NCI-H1417 (cell line): ENCODE measurements around the gene LOC128125822.
"Not testable (repeated sequence)": the region's sequence is repeated elsewhere in the genome, so short reads cannot be mapped to it uniquely, and the experiment has no call there.

Experiments used
- DNase-seq, 3 experiments: peaks; one replicate each; lab custom pipeline; 2025; lab: John Stamatoyannopoulos, UW

LOC128125822 gene

GRCh38 chr6:63572044-63572746, at the start of gene LOC128125822, which contains the start of gene PTP4A1:
Gene LOC128125822 (plus strand): TSS chr6:63572480.
Gene PTP4A1 (plus strand): TSS chr6:63572480. CDS start chr6:63576881, 4,401 bp downstream.
- peak; percentile 96 to 97 (median 97) for DNase-seq

- not testable (repeated sequence) for DNase-seq
These were observed 49.4 kb upstream of the LOC128125822 start for GRCh38 chr6:63522911-63523287.

GRCh38 chr6:63523630-63524029, 48.6 kb upstream of the LOC128125822 start:
- no peak for DNase-seq

- DNase-seq = no peak
These were observed 46.9 kb upstream of the LOC128125822 start for GRCh38 chr6:63525186-63525878.

GRCh38 chr6:63526931-63527330, 45.3 kb upstream of the LOC128125822 start:
- DNase-seq = no peak

GRCh38 chr6:63527658-63528514, 44.4 kb upstream of the LOC128125822 start:
- DNase-seq = no peak

- DNase-seq = no peak
These were observed 42.8 kb upstream of the LOC128125822 start for GRCh38 chr6:63529498-63529897.

GRCh38 chr6:63530182-63530581, 42.1 kb upstream of the LOC128125822 start:
- no peak for DNase-seq

- DNase-seq = no peak
These were observed 41.3 kb upstream of the LOC128125822 start for GRCh38 chr6:63530991-63531390.

- DNase-seq = no peak
These were observed 39.3 kb upstream of the LOC128125822 start for GRCh38 chr6:63533026-63533425.

GRCh38 chr6:63533952-63534351, 38.3 kb upstream of the LOC128125822 start:
- no peak for DNase-seq

GRCh38 chr6:63537201-63537958, 34.9 kb upstream of the LOC128125822 start:
- DNase-seq = peak in 2 of 3 experiments; percentile 13 to 49

- DNase-seq = no peak
These were observed 34.4 kb upstream of the LOC128125822 start for GRCh38 chr6:63537959-63538300.

GRCh38 chr6:63538550-63538949, 33.7 kb upstream of the LOC128125822 start:
- no peak for DNase-seq

GRCh38 chr6:63543001-63543400, 29.3 kb upstream of the LOC128125822 start:
- DNase-seq = no peak

- DNase-seq = no peak
These were observed 28.3 kb upstream of the LOC128125822 start for GRCh38 chr6:63543982-63544381.

- DNase-seq = no peak
These were observed 26.0 kb upstream of the LOC128125822 start for GRCh38 chr6:63546236-63546635.

GRCh38 chr6:63546697-63547096, 25.6 kb upstream of the LOC128125822 start:
- DNase-seq = no peak

- no peak for DNase-seq
These were observed 23.2 kb upstream of the LOC128125822 start for GRCh38 chr6:63549076-63549475.

- no peak for DNase-seq
These were observed 19.1 kb upstream of the LOC128125822 start for GRCh38 chr6:63553208-63553607.

- no peak for DNase-seq
These were observed 18.4 kb upstream of the LOC128125822 start for GRCh38 chr6:63553900-63554299.

GRCh38 chr6:63554782-63555181, 17.5 kb upstream of the LOC128125822 start:
- DNase-seq = no peak
